Measurements from ENCODE around the gene NUP88. TPM values are rescaled to one million over a fixed set of nuclear protein-coding genes. Genes with fewer than 3 reads are reported as not detected.
A peak's percentile ranks its signal among the peaks of the same experiment; 100 is the strongest.

NUP88 gene
- total and polyA plus RNA-seq, 10 of the 15 experiments (the other 5 are each of a cell fraction or from before 2014, with no cell fraction given): 110 to 244 (median 188) TPM

DNA sequence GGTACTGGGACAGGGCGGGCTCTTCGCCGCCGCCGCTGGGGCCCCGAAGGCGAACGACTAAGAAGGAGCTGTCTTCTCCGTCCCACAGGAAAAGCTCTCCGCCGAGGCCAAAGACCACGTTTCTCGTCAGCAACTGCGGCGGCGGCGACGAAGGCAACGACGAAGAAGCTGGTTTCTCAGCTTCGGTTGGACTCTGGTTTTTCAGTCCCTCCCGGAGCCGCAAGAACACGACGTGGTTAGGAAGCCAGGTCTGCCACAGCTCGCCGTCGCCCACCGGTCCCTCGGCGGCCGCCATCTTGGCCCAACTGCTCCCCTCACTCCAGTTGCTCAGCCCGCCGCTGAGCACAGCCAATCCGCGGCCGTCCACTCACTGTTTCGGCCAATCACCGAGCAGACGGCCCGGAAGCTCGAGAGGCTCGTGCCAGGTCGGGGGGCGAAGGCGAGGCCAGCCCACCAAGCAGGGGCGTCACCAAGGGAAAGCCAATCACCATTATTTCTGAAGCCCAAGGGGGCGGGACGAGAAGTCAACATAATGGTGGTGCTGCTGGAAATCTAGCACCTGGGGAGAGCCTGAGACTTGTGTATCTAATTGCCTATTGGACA, at the start of gene NUP88 (continued):
- TF ChIP-seq, protein P1, sequence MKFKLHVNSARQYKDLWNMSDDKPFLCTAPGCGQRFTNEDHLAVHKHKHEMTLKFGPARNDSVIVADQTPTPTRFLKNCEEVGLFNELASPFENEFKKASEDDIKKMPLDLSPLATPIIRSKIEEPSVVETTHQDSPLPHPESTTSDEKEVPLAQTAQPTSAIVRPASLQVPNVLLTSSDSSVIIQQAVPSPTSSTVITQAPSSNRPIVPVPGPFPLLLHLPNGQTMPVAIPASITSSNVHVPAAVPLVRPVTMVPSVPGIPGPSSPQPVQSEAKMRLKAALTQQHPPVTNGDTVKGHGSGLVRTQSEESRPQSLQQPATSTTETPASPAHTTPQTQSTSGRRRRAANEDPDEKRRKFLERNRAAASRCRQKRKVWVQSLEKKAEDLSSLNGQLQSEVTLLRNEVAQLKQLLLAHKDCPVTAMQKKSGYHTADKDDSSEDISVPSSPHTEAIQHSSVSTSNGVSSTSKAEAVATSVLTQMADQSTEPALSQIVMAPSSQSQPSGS (IDR thresholded peaks at IDR 0.05; ENCODE audit: low read length): no peak
- 0 out of 2 replicates have a peak, but pooled peaks have one; percentile 61 for TF ChIP-seq PML (IDR thresholded peaks at IDR 0.05; ENCODE audit: low read length)
- TF ChIP-seq, protein P2, sequence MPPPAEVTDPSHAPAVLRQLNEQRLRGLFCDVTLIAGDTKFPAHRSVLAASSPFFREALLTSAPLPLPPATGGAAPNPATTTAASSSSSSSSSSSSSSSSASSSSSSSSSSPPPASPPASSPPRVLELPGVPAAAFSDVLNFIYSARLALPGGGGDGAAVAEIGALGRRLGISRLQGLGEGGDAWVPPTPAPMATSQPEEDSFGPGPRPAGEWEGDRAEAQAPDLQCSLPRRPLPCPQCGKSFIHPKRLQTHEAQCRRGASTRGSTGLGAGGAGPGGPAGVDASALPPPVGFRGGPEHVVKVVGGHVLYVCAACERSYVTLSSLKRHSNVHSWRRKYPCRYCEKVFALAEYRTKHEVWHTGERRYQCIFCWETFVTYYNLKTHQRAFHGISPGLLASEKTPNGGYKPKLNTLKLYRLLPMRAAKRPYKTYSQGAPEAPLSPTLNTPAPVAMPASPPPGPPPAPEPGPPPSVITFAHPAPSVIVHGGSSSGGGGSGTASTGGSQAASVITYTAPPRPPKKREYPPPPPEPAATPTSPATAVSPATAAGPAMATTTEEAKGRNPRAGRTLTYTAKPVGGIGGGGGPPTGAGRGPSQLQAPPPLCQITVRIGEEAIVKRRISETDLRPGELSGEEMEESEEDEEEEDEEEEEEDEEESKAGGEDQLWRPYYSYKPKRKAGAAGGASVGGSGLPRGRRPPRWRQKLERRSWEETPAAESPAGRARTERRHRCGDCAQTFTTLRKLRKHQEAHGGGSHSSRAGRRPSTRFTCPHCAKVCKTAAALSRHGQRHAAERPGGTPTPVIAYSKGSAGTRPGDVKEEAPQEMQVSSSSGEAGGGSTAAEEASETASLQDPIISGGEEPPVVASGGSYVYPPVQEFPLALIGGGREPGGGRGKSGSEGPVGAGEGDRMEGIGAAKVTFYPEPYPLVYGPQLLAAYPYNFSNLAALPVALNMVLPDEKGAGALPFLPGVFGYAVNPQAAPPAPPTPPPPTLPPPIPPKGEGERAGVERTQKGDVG (CRISPR knock-in tag; IDR thresholded peaks at IDR 0.05): no peak
- no peak; the same call in 1 of the 2 replicates for TF ChIP-seq RAD51 (IDR thresholded peaks at IDR 0.05)
- TF ChIP-seq EGR1 (IDR thresholded peaks at IDR 0.05; ENCODE audit: borderline replicate concordance in 1 of 2, low read depth in 2 of 2, low read length in 2 of 2): peak in 1 of 2 experiments; percentile 61; a peak in 1 of 3 replicates
- TF ChIP-seq ESRRA (IDR thresholded peaks at IDR 0.05; ENCODE audit: low read length): no peak
- TF ChIP-seq, protein P3, sequence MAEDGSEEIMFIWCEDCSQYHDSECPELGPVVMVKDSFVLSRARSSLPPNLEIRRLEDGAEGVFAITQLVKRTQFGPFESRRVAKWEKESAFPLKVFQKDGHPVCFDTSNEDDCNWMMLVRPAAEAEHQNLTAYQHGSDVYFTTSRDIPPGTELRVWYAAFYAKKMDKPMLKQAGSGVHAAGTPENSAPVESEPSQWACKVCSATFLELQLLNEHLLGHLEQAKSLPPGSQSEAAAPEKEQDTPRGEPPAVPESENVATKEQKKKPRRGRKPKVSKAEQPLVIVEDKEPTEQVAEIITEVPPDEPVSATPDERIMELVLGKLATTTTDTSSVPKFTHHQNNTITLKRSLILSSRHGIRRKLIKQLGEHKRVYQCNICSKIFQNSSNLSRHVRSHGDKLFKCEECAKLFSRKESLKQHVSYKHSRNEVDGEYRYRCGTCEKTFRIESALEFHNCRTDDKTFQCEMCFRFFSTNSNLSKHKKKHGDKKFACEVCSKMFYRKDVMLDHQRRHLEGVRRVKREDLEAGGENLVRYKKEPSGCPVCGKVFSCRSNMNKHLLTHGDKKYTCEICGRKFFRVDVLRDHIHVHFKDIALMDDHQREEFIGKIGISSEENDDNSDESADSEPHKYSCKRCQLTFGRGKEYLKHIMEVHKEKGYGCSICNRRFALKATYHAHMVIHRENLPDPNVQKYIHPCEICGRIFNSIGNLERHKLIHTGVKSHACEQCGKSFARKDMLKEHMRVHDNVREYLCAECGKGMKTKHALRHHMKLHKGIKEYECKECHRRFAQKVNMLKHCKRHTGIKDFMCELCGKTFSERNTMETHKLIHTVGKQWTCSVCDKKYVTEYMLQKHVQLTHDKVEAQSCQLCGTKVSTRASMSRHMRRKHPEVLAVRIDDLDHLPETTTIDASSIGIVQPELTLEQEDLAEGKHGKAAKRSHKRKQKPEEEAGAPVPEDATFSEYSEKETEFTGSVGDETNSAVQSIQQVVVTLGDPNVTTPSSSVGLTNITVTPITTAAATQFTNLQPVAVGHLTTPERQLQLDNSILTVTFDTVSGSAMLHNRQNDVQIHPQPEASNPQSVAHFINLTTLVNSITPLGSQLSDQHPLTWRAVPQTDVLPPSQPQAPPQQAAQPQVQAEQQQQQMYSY (CRISPR knock-in tag; IDR thresholded peaks at IDR 0.05): no peak
- peak; percentile 97 to 99 for TF ChIP-seq BHLHE40 (IDR thresholded peaks at IDR 0.05; ENCODE audit: borderline replicate concordance in 1 of 2, low read depth in 2 of 2, low read length in 1 of 2)
- no peak for TF ChIP-seq SUPT20H (IDR thresholded peaks at IDR 0.05; ENCODE audit: borderline replicate concordance, control insufficient read depth, low read depth, low read length)
- no peak for TF ChIP-seq TCF7 (IDR thresholded peaks at IDR 0.05; ENCODE audit: borderline replicate concordance)
- TF ChIP-seq BCL11A (IDR thresholded peaks at IDR 0.05; ENCODE audit: low read depth, low read length): no peak
- 0 out of 2 replicates have a peak, but pooled peaks have one; percentile 11 for TF ChIP-seq EED (IDR thresholded peaks at IDR 0.05; ENCODE audit: low read depth)
- TF ChIP-seq SP1 (IDR thresholded peaks at IDR 0.05; ENCODE audit: low read depth, low read length): peak; percentile 90
- TF ChIP-seq JUNB (IDR thresholded peaks at IDR 0.05): no peak
- TF ChIP-seq CBX5 (IDR thresholded peaks at IDR 0.05; ENCODE audit: low read depth): no peak
- TF ChIP-seq SRF (IDR thresholded peaks at IDR 0.05; ENCODE audit: low read depth in 2 of 2, low read length in 2 of 2): no peak
- peak; percentile 64; the same call in 1 of the 2 replicates for TF ChIP-seq POLR2AphosphoS5 (IDR thresholded peaks at IDR 0.05; ENCODE audit: low read length)
- no peak for TF ChIP-seq IKZF2 (IDR thresholded peaks at IDR 0.05)
- no peak for TF ChIP-seq CBX3 (IDR thresholded peaks at IDR 0.05; ENCODE audit: borderline replicate concordance, low read depth)
- TF ChIP-seq KLF5 (IDR thresholded peaks at IDR 0.05; ENCODE audit: partially characterized antibody): no peak
- no peak for TF ChIP-seq RAD21 (IDR thresholded peaks at IDR 0.05; ENCODE audit: insufficient read depth, low read depth, low read length)
- TF ChIP-seq YY1 (IDR thresholded peaks at IDR 0.05; ENCODE audit: low read depth, low read length): peak; percentile 97

All from GM12878 (cell line).